Measurements from ENCODE around the gene TBX1. TPM values are rescaled to one million over a fixed set of nuclear protein-coding genes. Genes with fewer than 3 reads are reported as not detected.

The TBX1 gene
- not detected for total RNA-seq (ENCODE audit: insufficient read depth, low replicate concordance)

- DNase-seq (ENCODE audit: low spot score): no peak
Measured at GRCh38 chr22:19760058-19760950, at the start of gene TBX1. Gene TBX1, plus strand, starts transcription at chr22:19760778. Its CDS starts 66 bp downstream, at chr22:19760844.

DNA sequence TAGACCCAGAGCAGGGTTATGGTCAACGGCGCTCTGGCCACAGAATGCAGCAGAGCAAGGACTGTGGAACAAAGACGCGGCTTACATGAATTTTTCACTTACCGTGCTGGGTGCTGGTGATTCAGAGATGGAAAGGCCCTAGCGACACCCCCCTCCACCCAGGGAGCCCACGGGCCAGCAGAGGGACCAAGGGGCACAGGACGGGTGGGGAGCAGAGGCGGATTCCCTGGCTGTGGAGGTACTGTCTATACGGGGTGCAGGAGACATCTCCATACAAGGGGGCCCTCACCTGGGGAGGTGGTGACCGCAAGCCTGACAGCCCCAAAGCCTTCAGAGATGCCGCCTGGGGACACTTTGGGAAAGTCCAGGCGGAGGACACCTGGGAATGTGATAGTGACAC is 47.3 kb upstream of the TBX1 start:
- no peak for DNase-seq (ENCODE audit: low spot score)

- DNase-seq (ENCODE audit: low spot score): no peak
Measured at GRCh38 chr22:19713650-19714311, 46.8 kb upstream of the TBX1 start.

- no peak for DNase-seq (ENCODE audit: low spot score)
Measured at GRCh38 chr22:19714312-19715187, 46.0 kb upstream of the TBX1 start, which contains the start of gene SEPTIN5. Gene SEPTIN5, plus strand, starts transcription at chr22:19714503. Its CDS starts 86 bp downstream, at chr22:19714589.

DNA sequence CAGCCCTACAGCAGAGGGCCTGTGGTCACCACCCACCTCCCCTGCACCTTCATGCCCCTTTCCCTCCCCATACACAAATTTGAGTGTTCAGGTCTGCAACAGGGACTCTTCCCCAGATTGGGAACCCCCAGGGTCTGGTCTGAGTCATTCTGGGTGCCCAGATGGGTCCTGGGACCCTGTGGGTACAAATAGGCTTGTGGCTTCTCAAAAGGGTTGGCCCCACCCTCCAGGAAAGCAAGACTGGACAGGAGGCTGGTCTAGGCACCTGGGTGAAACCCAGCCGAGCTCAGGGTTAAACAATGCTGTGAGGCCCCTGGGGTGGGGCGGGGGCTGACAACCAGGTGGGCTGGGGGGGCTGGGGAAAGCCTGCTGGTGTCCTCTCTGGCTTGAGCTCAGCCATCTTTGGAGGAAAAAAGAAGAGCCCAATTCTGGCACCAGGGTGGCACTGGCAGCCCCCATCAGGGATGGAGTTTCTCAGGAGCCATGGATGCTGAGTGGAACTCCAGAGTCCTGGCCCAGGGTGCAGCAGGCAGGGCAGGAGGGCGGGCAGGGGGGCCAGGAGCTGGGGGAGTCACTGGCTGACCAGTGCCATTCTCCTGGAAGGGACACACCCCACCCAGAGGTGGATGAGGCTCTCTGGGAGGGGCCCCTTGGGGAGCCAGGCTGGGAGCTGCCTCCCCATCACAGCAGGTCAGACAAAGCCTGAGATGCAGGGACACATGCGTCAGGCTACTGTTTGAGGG is 45.2 kb upstream of the TBX1 start:
- DNase-seq (ENCODE audit: low spot score): no peak

GRCh38 chr22:19716041-19716828 is 44.3 kb upstream of the TBX1 start:
- DNase-seq (ENCODE audit: low spot score): no peak

GRCh38 chr22:19716829-19717105 is 43.8 kb upstream of the TBX1 start:
- DNase-seq (ENCODE audit: low spot score): no peak

DNA sequence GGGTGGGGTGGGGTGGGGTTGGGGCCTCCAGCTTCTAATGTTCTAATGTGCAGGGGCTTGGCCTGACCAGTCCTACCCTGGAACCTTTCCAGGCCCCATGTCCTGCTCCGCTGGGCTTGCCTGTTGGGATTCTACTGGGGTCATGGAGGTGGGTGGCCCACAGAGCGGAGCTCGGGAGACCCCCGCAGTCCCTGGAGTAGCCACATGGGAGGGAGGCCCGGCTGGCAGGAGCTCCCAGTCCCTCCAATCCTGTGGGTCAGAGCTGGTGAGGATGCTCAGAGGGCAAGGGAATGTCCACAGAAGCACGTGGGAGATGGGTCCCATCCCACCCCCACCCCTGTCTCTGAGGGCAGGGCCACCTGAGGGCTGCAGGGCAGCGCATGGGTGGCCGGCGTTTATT is 43.4 kb upstream of the TBX1 start:
- no peak for DNase-seq (ENCODE audit: low spot score)

- DNase-seq (ENCODE audit: low spot score): peak; percentile 68
Measured at GRCh38 chr22:19717691-19718455, 42.7 kb upstream of the TBX1 start.

DNA sequence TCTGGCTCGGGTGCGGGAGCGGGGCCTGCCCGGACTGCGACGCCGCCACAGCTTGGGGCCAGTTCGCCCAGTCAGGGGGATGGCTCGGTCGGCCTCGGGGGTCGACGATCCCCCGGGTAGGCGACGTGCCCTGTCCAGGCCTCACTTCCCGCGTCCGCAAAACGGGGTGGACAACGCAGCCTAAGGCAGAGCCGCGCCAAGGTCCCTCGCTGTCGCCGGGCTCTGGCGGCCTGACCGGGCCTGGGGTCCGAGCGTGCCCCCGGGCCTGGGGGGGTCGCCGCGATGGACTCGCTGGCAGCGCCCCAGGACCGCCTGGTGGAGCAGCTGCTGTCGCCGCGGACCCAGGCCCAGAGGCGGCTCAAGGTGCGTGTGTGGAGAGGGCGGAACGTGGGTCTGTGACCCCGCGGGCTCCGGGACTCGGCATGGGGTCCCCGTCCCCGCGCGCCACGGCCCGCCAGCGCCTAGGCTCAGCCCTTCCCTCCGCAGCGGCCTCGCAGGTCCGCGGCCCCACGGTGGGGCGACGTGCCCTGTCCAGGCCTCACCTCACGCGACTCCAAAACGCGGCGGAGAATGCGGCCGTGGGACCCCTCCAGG is 42.0 kb upstream of the TBX1 start:
- DNase-seq (ENCODE audit: low spot score): no peak

GRCh38 chr22:19719050-19719482 is 41.5 kb upstream of the TBX1 start:
- no peak for DNase-seq (ENCODE audit: low spot score)

DNA sequence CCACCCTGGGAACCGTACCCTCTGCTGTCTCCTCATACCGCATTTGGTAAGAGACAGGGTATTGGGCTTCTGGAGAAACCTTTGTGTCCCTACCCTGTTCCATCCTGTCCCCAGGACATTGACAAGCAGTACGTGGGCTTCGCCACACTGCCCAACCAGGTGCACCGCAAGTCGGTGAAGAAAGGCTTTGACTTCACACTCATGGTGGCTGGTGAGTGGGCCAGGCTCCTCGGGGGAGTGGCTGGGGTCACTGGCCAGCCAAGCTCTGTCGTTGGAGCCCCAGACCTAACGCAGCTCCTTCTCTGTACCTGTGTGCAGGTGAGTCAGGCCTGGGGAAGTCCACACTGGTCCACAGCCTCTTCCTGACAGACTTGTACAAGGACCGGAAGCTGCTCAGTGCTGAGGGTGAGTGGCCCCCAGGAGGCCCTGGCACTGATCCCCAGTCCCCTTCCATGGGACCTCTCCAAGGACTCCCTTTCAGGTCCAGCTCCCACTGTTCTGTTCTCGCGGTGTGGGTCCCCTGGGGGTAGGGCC is 41.0 kb upstream of the TBX1 start:
- no peak for DNase-seq (ENCODE audit: low spot score)

- DNase-seq (ENCODE audit: low spot score): no peak
Measured at GRCh38 chr22:19720150-19720827, 40.3 kb upstream of the TBX1 start.

- DNase-seq (ENCODE audit: low spot score): no peak
Measured at GRCh38 chr22:19720999-19721329, 39.6 kb upstream of the TBX1 start.

GRCh38 chr22:19721330-19722177 is 39.0 kb upstream of the TBX1 start:
- no peak for DNase-seq (ENCODE audit: low spot score)

GRCh38 chr22:19722178-19722981 is 38.2 kb upstream of the TBX1 start:
- DNase-seq (ENCODE audit: low spot score): no peak

- no peak for DNase-seq (ENCODE audit: low spot score)
Measured at GRCh38 chr22:19722982-19723231, 37.7 kb upstream of the TBX1 start.

Data from umbilical cord (tissue), 2 donors.